Measurements from ENCODE around the gene ZGLP1.

The ZGLP1 gene

DNA sequence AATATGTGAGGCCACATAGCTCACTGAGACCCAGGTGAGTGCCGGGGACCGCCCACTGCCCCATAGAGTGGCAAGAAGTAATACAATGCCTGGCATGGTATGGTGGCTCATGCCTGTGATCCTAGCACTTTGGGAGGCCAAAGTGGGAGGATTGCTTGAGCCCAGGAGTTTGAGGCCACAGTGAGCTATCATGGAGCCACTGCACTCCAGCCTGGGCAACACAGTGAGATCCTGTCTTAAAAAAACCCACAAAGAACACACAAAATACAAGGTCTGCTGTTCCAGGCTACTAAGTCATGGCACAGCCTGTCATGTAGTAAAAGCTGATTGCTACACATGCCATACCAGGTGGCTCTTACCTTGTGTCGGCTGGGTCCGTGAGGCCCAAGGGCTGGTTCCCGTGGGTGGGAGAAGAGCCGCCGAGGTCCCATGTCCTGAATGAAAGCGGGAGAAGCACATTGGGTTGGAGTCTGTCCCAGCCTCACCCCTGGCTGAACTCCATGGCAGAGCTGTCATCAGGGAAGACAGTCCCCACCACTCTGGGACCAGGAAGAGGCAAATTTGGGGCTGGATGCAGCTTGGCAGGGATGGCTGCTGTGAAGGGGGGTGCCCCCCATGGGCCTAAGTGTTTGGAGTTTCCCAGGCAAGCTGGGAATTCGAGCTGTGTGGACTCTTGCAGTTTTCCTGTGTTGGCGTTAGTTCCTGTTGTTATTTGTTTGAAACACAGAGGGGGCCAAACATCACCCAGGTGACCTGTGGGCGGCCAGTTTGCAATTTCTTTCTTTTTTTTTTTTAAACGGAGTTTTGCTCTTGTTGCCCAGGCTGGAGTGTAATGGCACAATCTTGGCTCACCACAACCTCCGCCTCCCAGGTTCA lies 9.4 kb upstream of the ZGLP1 start:
- no peak overlapping the region for H4K8ac ChIP-seq (ENCODE audit: low read length)
- no peak for DNase-seq
- no peak overlapping the region for H3K4me2 ChIP-seq (ENCODE audit: low read length, poor library complexity, severe bottlenecking)
- no peak overlapping the region for H3K9ac ChIP-seq (ENCODE audit: low read length)
- no peak overlapping the region for H3K27ac ChIP-seq (ENCODE audit: low read length, poor library complexity, severe bottlenecking)
- no peak overlapping the region for H2BK120ac ChIP-seq (ENCODE audit: low read depth, low read length)
- peak overlapping the region; percentile 7 for H4K91ac ChIP-seq (ENCODE audit: low read length)
- H3K23ac ChIP-seq (ENCODE audit: low read length in 2 of 2) = no peak overlapping the region
- no peak overlapping the region for H3K4ac ChIP-seq (ENCODE audit: low read depth in 1 of 2, low read length in 2 of 2)
- H3K4me1 ChIP-seq (ENCODE audit: control insufficient read depth, insufficient read depth, low read depth, low read length) = peaks cover 14% of the 10 kb centered on the region
- H3K79me1 ChIP-seq (replicated peaks; ENCODE audit: low read length, poor library complexity, severe bottlenecking) = peaks cover 48% of the 10 kb centered on the region
- H3K18ac ChIP-seq (ENCODE audit: low read depth in 1 of 2, low read length in 2 of 2) = no peak overlapping the region
- H3K36me3 ChIP-seq (ENCODE audit: control insufficient read depth in 1 of 2, insufficient read depth in 2 of 2, low read depth in 1 of 2, low read length in 2 of 2) = peaks cover 61 to 80% of the 10 kb centered on the region in 2 experiments
- no peak overlapping the region for H2BK12ac ChIP-seq (ENCODE audit: low read length in 2 of 2)
- WGBS = 96% methylated on average over 12 of the region's 13 CpGs
- no peak overlapping the region for H2BK15ac ChIP-seq (ENCODE audit: low read depth, poor library complexity, severe bottlenecking)
- no peaks in the 10 kb centered on the region for H3K27me3 ChIP-seq (ENCODE audit: control insufficient read depth in 1 of 2, insufficient read depth in 1 of 2, low read length in 2 of 2)
- H3K4me3 ChIP-seq (ENCODE audit: insufficient read depth in 1 of 2, low read depth in 1 of 2, low read length in 2 of 2) = no peak overlapping the region
- H2AFZ ChIP-seq (ENCODE audit: low read depth, low read length) = no peak overlapping the region
- H2AK5ac ChIP-seq (ENCODE audit: low read length, severe bottlenecking) = no peak overlapping the region
- no peak overlapping the region for H3K14ac ChIP-seq (ENCODE audit: low read length in 2 of 2)
- H3K9me3 ChIP-seq (ENCODE audit: control insufficient read depth, low read length) = no peaks in the 10 kb centered on the region
- H2BK5ac ChIP-seq (ENCODE audit: low read depth, low read length, poor library complexity, severe bottlenecking) = no peak overlapping the region

DNA sequence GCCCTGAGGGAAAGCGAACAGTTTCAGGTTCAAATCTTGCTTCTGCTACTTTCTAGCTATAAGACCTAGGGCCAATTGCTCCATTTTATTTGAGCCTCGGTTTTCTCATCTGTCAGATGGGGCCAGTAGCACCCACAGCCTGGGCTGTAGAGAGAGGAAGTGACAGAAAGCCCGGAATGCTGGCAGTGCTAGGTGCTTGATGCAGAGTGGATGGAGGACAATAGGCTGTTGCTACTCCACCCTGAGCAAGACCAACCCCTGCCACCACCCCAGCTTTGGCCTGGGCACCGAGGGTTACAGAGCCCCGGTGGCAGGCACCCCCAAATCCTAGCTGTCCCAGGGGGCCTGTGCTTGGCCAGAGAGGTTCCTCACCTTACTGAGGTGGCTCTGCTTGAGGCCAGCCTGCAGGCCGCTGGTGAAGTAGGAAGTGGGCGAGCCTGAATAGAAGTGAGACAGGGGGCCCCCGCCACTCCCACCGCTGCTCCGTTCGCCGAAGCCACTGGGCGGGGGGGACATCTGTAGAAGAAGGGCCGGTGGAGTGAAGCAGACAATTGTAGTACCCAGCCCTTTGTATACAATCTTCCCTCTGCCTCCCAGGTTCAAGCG lies 8.3 kb upstream of the ZGLP1 start:
- Histone ChIP-seq H3K4me1 (ENCODE audit: control insufficient read depth, insufficient read depth, low read depth, low read length) (peaks cover 14% of the 10 kb centered on the region), H4K8ac (ENCODE audit: low read length) (no peak overlapping the region), H3K4me2 (ENCODE audit: low read length, poor library complexity, severe bottlenecking) (no peak overlapping the region), H3K9me3 (ENCODE audit: control insufficient read depth, low read length) (no peaks in the 10 kb centered on the region), H2BK120ac (ENCODE audit: low read depth, low read length) (no peak overlapping the region), H3K23ac (ENCODE audit: low read length in 2 of 2) (no peak overlapping the region), H3K79me1 (replicated peaks; ENCODE audit: low read length, poor library complexity, severe bottlenecking) (peaks cover 43% of the 10 kb centered on the region), H2AFZ (ENCODE audit: low read depth, low read length) (no peak overlapping the region), H2BK5ac (ENCODE audit: low read depth, low read length, poor library complexity, severe bottlenecking) (no peak overlapping the region), H3K4ac (ENCODE audit: low read depth in 1 of 2, low read length in 2 of 2) (no peak overlapping the region), H2BK12ac (ENCODE audit: low read length in 2 of 2) (no peak overlapping the region), H3K27me3 (ENCODE audit: control insufficient read depth in 1 of 2, insufficient read depth in 1 of 2, low read length in 2 of 2) (no peaks in the 10 kb centered on the region), H2AK5ac (ENCODE audit: low read length, severe bottlenecking) (no peak overlapping the region), H3K36me3 (ENCODE audit: control insufficient read depth in 1 of 2, insufficient read depth in 2 of 2, low read depth in 1 of 2, low read length in 2 of 2) (peaks cover 56 to 69% of the 10 kb centered on the region in 2 experiments), H3K9ac (ENCODE audit: low read length) (no peak overlapping the region), H4K91ac (ENCODE audit: low read length) (no peak overlapping the region), H2BK15ac (ENCODE audit: low read depth, poor library complexity, severe bottlenecking) (no peak overlapping the region), H3K27ac (ENCODE audit: low read length, poor library complexity, severe bottlenecking) (no peak overlapping the region), H3K4me3 (ENCODE audit: insufficient read depth in 1 of 2, low read depth in 1 of 2, low read length in 2 of 2) (no peak overlapping the region), H3K18ac (ENCODE audit: low read depth in 1 of 2, low read length in 2 of 2) (no peak overlapping the region), H3K14ac (ENCODE audit: low read length in 2 of 2) (no peak overlapping the region)
- 98% methylated on average over 10 of the region's 15 CpGs for WGBS
- DNase-seq = no peak

DNA sequence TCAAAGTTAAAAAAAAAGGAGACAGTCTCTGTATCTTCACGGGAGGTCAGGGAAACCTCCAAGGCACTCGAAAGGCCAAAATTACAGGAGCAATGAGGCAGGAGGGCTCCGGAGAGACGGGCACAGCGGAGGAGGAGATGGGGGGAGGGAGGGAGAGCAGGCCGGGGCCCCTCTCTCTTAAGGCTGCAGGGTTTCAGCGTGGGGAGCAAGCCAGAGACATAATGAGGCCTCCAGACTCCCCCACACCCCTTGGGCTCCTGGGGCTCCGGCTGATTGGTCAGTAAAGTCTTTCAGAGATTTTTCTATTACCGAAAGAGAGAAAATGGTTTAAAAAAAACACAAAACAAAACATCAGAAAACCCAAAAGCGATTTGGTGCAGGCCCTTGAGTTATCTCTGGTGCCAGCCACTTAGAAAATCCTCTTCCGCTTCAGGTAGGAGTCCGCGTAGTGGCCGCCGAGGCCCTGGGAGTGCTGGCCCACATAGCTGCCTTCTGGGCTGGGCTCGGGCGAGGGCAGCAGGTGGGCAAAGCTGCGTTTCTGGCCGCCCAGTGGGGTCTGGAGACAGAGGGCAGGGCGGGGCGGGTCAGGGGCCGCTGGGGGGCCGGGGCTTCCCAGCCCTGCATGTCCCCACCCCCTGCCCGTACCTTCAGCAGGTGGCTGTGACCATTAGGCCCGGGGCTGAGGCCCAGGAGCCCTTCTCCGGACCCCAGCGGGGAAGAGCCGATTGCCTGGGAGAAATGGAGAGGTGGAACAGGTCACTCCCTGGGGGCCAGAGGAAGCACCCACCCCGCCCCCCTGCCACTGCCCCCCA lies 7.6 kb upstream of the ZGLP1 start:
- WGBS = 94% methylated on average over 28 of the region's 29 CpGs
- H2BK12ac ChIP-seq (ENCODE audit: low read length in 2 of 2) = no peak overlapping the region
- no peak overlapping the region for H2BK120ac ChIP-seq (ENCODE audit: low read depth, low read length)
- H3K9me3 ChIP-seq (ENCODE audit: control insufficient read depth, low read length) = no peaks in the 10 kb centered on the region
- H3K23ac ChIP-seq (ENCODE audit: low read length in 2 of 2) = no peak overlapping the region
- H3K14ac ChIP-seq (ENCODE audit: low read length in 2 of 2) = no peak overlapping the region
- no peak overlapping the region for H2BK15ac ChIP-seq (ENCODE audit: low read depth, poor library complexity, severe bottlenecking)
- H3K4me2 ChIP-seq (ENCODE audit: low read length, poor library complexity, severe bottlenecking) = no peak overlapping the region
- no peak overlapping the region for H4K91ac ChIP-seq (ENCODE audit: low read length)
- no peak overlapping the region for H3K9ac ChIP-seq (ENCODE audit: low read length)
- H3K27ac ChIP-seq (ENCODE audit: low read length, poor library complexity, severe bottlenecking) = no peak overlapping the region
- no peak overlapping the region for H3K4ac ChIP-seq (ENCODE audit: low read depth in 1 of 2, low read length in 2 of 2)
- H2AK5ac ChIP-seq (ENCODE audit: low read length, severe bottlenecking) = no peak overlapping the region
- no peak overlapping the region for H4K8ac ChIP-seq (ENCODE audit: low read length)
- H3K4me3 ChIP-seq (ENCODE audit: insufficient read depth in 1 of 2, low read depth in 1 of 2, low read length in 2 of 2) = no peak overlapping the region
- H3K79me1 ChIP-seq (replicated peaks; ENCODE audit: low read length, poor library complexity, severe bottlenecking) = peaks cover 37% of the 10 kb centered on the region
- H3K18ac ChIP-seq (ENCODE audit: low read depth in 1 of 2, low read length in 2 of 2) = no peak overlapping the region
- no peak overlapping the region for H2BK5ac ChIP-seq (ENCODE audit: low read depth, low read length, poor library complexity, severe bottlenecking)
- H3K36me3 ChIP-seq (ENCODE audit: control insufficient read depth in 1 of 2, insufficient read depth in 2 of 2, low read depth in 1 of 2, low read length in 2 of 2) = peaks cover 49 to 62% of the 10 kb centered on the region in 2 experiments
- H3K4me1 ChIP-seq (ENCODE audit: control insufficient read depth, insufficient read depth, low read depth, low read length) = peaks cover 12% of the 10 kb centered on the region
- H2AFZ ChIP-seq (ENCODE audit: low read depth, low read length) = no peak overlapping the region
- no peak for DNase-seq
- no peaks in the 10 kb centered on the region for H3K27me3 ChIP-seq (ENCODE audit: control insufficient read depth in 1 of 2, insufficient read depth in 1 of 2, low read length in 2 of 2)

Measured in mesenchymal stem cell (in vitro differentiated cells and primary cell).